IgD-negative memory B cell (primary cell): ENCODE data around the gene CCDC92. TPM values are rescaled to one million over a fixed set of nuclear protein-coding genes. Genes with fewer than 3 reads are reported as not detected.
"Not testable (repeated sequence)": the region's sequence is repeated elsewhere in the genome, so short reads cannot be mapped to it uniquely, and the experiment has no call there.

Experiments
- H3K27ac Mint-ChIP-seq, 3 donors: one replicate each; pipeline ENCODE4 v1.8.0; 2020 to 2022; ENCODE audit warnings: mild to moderate bottlenecking in 3 of 3, mixed read lengths in 3 of 3, moderate library complexity in 1 of 3
- H3K27me3 Mint-ChIP-seq: one replicate; pipeline ENCODE4 v1.8.0; 2021; ENCODE audit warnings: mixed read lengths
- H3K36me3 Mint-ChIP-seq: one replicate; pipeline ENCODE4 v1.8.0; 2020; ENCODE audit warnings: mild to moderate bottlenecking, mixed read lengths
- H3K4me1 Mint-ChIP-seq, 3 donors: one replicate each; pipeline ENCODE4 v1.8.0; 2020 to 2022; ENCODE audit warnings: mixed read lengths in 3 of 3, mild to moderate bottlenecking in 1 of 3
- H3K4me3 Mint-ChIP-seq, 4 donors: one replicate each; pipeline ENCODE4 v1.8.0; 2020 to 2022; ENCODE audit warnings: mild to moderate bottlenecking in 4 of 4, mixed read lengths in 4 of 4, moderate library complexity in 3 of 4
- H3K9me3 Mint-ChIP-seq, 3 donors: one replicate each; pipeline ENCODE4 v1.8.0; 2020 to 2021; ENCODE audit warnings: mixed read lengths in 3 of 3, mild to moderate bottlenecking in 1 of 3
- polyA plus RNA-seq: library from polyadenylated mRNA; unstranded; fragments of 300-500 nt; fragmentation: Illumina TruSeq; gene quantifications from one replicate; pipeline ENCODE4 v1.2.3, GENCODE V29; 2021

CCDC92 gene
- polyA plus RNA-seq, 1 donor from 2014 or later, result 27.8 TPM

DNA sequence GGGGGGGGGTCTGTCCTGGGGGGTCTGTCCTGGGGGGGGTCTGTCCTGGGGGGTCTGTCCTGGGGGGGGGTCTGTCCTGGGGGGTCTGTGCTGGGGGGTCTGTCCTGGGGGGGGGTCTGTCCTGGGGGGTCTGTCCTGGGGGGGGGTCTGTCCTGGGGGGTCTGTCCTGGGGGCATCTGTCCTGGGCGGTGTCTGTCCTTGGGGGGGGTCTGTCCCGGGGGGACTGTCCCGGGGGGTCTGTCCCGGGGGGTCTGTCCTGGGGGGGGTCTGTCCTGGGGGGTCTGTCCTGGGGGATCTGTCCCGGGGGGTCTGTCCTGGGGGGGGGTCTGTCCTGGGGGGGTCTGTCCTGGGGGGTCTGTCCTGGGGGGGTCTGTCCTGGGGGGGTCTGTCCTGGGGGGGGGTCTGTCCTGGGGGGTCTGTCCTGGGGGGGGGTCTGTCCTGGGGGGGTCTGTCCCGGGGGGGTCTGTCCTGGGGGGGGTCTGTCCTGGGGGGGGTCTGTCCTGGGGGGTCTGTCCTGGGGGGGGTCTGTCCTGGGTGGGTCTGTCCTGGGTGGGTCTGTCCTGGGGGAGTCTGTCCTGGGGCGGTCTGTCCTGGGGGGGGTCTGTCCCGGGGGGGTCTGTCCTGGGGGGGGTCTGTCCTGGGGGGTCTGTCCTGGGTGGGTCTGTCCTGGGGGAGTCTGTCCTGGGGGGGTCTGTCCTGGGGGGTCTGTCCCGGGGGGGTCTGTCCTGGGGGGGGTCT lies 60.8 kb downstream of the CCDC92 start:
- H3K9me3 Mint-ChIP-seq, H3K4me1 Mint-ChIP-seq, H3K4me3 Mint-ChIP-seq, H3K36me3 Mint-ChIP-seq, H3K27me3 Mint-ChIP-seq, H3K27ac Mint-ChIP-seq: not testable (repeated sequence)

- H3K4me3 Mint-ChIP-seq, result no peak overlapping the region
- H3K36me3 Mint-ChIP-seq, result no peaks in the 10 kb centered on the region
- H3K27me3 Mint-ChIP-seq, result no peaks in the 10 kb centered on the region
- H3K4me1 Mint-ChIP-seq, result peaks cover 0 to 5% (median 5%) of the 10 kb centered on the region in 3 donors
- no peaks in the 10 kb centered on the region for H3K9me3 Mint-ChIP-seq
- H3K27ac Mint-ChIP-seq, result peak overlapping the region in 1 of 3 donors; percentile 59
Observed at GRCh38 chr12:123910761-123911193, 61.9 kb downstream of the CCDC92 start.

DNA sequence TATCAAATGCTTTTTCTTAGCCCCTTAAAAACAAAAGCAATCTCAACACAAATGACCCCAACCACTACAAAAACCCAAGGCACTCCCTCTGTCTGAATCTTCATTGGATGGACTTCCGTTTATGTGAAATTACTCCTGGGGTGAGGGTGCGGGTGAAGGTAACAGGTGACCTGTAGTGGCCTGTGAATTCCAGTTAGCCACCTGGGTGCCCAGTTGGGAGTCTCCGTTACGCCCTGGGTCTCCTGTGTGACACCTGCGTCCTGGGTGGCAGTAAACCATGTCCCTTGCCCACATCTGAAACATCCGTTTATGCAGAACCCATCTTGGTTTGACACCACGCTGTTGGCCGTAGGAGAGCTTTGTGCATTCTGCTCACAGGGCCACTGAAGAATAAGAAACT lies 62.6 kb downstream of the CCDC92 start:
- no peaks in the 10 kb centered on the region for H3K27me3 Mint-ChIP-seq
- H3K27ac Mint-ChIP-seq, result peak overlapping the region in 1 of 3 donors; percentile 52
- H3K4me1 Mint-ChIP-seq, result peaks cover 6 to 10% (median 9%) of the 10 kb centered on the region in 3 donors
- no peak overlapping the region for H3K4me3 Mint-ChIP-seq
- no peaks in the 10 kb centered on the region for H3K9me3 Mint-ChIP-seq
- H3K36me3 Mint-ChIP-seq, result no peaks in the 10 kb centered on the region

- Mint-ChIP-seq H3K36me3 (no peaks in the 10 kb centered on the region), H3K27me3 (peaks cover 1% of the 10 kb centered on the region), H3K9me3 (no peaks in the 10 kb centered on the region), H3K4me1 (peaks cover 6 to 10% (median 9%) of the 10 kb centered on the region in 3 donors), H3K4me3 (no peak overlapping the region), H3K27ac (no peak overlapping the region)
Observed at GRCh38 chr12:123908884-123909725, 63.5 kb downstream of the CCDC92 start.

GRCh38 chr12:123907726-123908476 lies 64.7 kb downstream of the CCDC92 start:
- H3K9me3 Mint-ChIP-seq, result no peaks in the 10 kb centered on the region
- peaks cover 5% of the 10 kb centered on the region for H3K27me3 Mint-ChIP-seq
- no peak overlapping the region for H3K4me3 Mint-ChIP-seq
- no peaks in the 10 kb centered on the region for H3K36me3 Mint-ChIP-seq
- H3K27ac Mint-ChIP-seq, result no peak overlapping the region
- peaks cover 6 to 10% (median 9%) of the 10 kb centered on the region in 3 donors for H3K4me1 Mint-ChIP-seq

- Mint-ChIP-seq H3K36me3 (no peaks in the 10 kb centered on the region), H3K9me3 (no peaks in the 10 kb centered on the region), H3K4me1 (peaks cover 6 to 9% (median 9%) of the 10 kb centered on the region in 3 donors), H3K4me3 (no peak overlapping the region), H3K27ac (no peak overlapping the region), H3K27me3 (peaks cover 13% of the 10 kb centered on the region)
Observed at GRCh38 chr12:123906711-123907420, 65.8 kb downstream of the CCDC92 start.

GRCh38 chr12:123905319-123905925 lies 67.2 kb downstream of the CCDC92 start:
- Mint-ChIP-seq H3K27ac (no peak overlapping the region), H3K4me3 (no peak overlapping the region)

DNA sequence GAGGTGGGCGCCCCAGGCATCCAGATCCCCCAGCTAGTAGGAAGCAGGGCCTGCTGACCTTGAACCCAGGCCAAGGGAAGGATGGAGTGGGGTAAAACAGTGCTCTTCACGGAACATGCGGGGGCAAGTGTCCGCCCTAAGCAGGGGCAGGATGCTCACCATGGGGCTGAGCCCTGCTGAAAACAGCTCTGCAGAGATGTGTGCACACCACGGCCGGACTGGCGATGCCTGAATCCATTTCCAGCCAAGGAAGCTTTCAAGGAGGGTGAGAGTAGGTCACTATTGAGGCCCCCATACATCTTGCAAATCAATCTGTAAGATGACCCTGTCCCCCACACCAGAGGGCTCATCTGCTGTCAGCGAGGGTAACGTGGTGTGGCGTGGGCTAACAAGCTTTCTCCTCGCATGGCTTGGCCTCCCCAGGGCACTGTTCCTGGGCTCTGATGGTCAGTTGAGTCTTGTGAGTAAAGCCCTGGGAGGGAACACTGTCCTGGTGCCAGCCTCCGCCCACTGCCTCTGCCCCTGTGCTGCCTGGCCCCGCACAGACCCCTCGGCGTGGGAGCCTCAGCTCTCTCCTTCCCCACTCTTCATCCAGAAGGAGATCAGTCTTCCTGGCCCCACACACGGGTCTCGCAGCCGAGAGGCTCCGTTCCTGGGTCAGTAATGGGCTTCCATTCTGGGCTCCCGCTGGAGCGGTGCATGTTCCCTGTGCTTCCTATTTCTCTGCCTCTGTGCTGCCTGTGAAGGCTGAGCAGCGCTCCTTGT lies 69.1 kb downstream of the CCDC92 start:
- no peak overlapping the region for H3K27ac Mint-ChIP-seq
- H3K9me3 Mint-ChIP-seq, result no peaks in the 10 kb centered on the region
- H3K4me1 Mint-ChIP-seq, result peaks cover 4 to 6% (median 4%) of the 10 kb centered on the region in 3 donors
- H3K27me3 Mint-ChIP-seq, result peaks cover 13% of the 10 kb centered on the region
- H3K36me3 Mint-ChIP-seq, result no peaks in the 10 kb centered on the region
- H3K4me3 Mint-ChIP-seq, result no peak overlapping the region

More at GRCh38 chr12:123905319-123905925, 67.2 kb downstream of the CCDC92 start:
- Mint-ChIP-seq H3K27me3 (peaks cover 13% of the 10 kb centered on the region), H3K4me1 (peaks cover 4 to 6% (median 5%) of the 10 kb centered on the region in 3 donors), H3K9me3 (no peaks in the 10 kb centered on the region), H3K36me3 (no peaks in the 10 kb centered on the region)

GRCh38 chr12:123902821-123903220 lies 69.8 kb downstream of the CCDC92 start:
- Mint-ChIP-seq H3K4me3 (no peak overlapping the region), H3K9me3 (no peaks in the 10 kb centered on the region), H3K4me1 (peaks cover 4 to 6% (median 4%) of the 10 kb centered on the region in 3 donors)

GRCh38 chr12:123900871-123901376 lies 71.7 kb downstream of the CCDC92 start:
- H3K4me3 Mint-ChIP-seq, result no peak overlapping the region
- peaks cover 13% of the 10 kb centered on the region for H3K27me3 Mint-ChIP-seq
- H3K4me1 Mint-ChIP-seq, result peaks cover 4 to 6% (median 4%) of the 10 kb centered on the region in 3 donors
- H3K9me3 Mint-ChIP-seq, result no peaks in the 10 kb centered on the region
- no peaks in the 10 kb centered on the region for H3K36me3 Mint-ChIP-seq
- H3K27ac Mint-ChIP-seq, result peak overlapping the region in 1 of 3 donors; percentile 50

More at GRCh38 chr12:123902821-123903220, 69.8 kb downstream of the CCDC92 start:
- no peaks in the 10 kb centered on the region for H3K36me3 Mint-ChIP-seq
- H3K27me3 Mint-ChIP-seq, result peaks cover 13% of the 10 kb centered on the region
- no peak overlapping the region for H3K27ac Mint-ChIP-seq

DNA sequence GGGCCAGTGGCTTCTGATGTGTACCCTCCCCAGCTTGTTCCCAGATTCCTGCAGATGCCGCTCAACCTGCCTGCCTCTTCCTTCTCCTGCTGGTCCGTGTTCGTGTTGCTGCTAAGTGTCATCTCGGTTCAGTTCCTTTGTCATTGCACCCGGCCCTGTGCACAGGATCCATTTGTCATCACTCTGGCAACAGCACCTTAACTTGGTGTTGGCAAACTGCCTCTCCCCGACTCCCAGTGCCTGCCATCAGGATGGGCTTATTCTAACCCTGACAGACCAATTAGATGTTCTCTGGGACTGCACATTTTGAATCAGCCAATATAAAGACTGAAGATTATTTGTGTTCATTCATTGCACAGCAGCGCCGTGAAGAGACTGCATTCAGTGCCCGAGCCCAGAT lies 73.3 kb downstream of the CCDC92 start:
- H3K27me3 Mint-ChIP-seq, result peaks cover 13% of the 10 kb centered on the region
- no peak overlapping the region for H3K4me3 Mint-ChIP-seq
- peaks cover 0 to 1% (median 0%) of the 10 kb centered on the region in 3 donors for H3K9me3 Mint-ChIP-seq
- H3K36me3 Mint-ChIP-seq, result no peaks in the 10 kb centered on the region
- no peak overlapping the region for H3K27ac Mint-ChIP-seq
- H3K4me1 Mint-ChIP-seq, result no peaks in the 10 kb centered on the region

- Mint-ChIP-seq H3K4me1 (no peaks in the 10 kb centered on the region), H3K4me3 (no peak overlapping the region), H3K9me3 (peaks cover 0 to 1% (median 0%) of the 10 kb centered on the region in 3 donors), H3K27ac (no peak overlapping the region), H3K27me3 (peaks cover 8% of the 10 kb centered on the region), H3K36me3 (no peaks in the 10 kb centered on the region)
Observed at GRCh38 chr12:123898673-123899072, 74.0 kb downstream of the CCDC92 start.

DNA sequence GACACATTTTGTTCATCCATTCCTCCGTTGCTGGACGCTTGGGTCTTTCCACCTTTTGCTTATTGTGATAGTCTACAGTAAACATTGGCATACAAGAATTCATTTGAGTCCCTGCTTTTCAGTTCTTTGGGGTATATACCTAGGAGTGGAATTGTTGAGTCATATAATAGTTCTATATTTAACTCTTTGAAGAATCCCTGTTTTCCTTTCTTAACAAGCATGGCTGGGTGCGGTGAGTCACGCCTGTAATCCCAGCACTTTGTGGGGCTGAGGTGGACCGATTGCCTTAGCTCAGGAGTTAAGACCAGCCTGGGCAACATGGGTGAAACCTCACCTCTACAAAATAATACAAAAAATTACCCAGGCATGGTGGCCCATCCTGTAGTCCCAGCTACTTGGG lies 75.4 kb downstream of the CCDC92 start:
- H3K27me3 Mint-ChIP-seq, result peaks cover 2% of the 10 kb centered on the region
- H3K4me1 Mint-ChIP-seq, result no peaks in the 10 kb centered on the region
- no peak overlapping the region for H3K4me3 Mint-ChIP-seq
- H3K9me3 Mint-ChIP-seq, result peaks cover 0 to 1% (median 0%) of the 10 kb centered on the region in 3 donors
- no peaks in the 10 kb centered on the region for H3K36me3 Mint-ChIP-seq
- no peak overlapping the region for H3K27ac Mint-ChIP-seq
